ENCODE data around the gene EIPR1. TPM values are rescaled to one million over a fixed set of nuclear protein-coding genes. Genes with fewer than 3 reads are reported as not detected.

The EIPR1 gene
- total and polyA plus RNA-seq, 2 donors (not counting 3 experiments of a cell fraction or from before 2014, with no cell fraction given): 30.8 to 57.3 TPM

GRCh38 chr2:3389193-3389592 lies 11.6 kb upstream of the EIPR1 start:
- POLR2A ChIA-PET: no interaction called here
- H3K9me3 ChIP-seq (replicated peaks; ENCODE audit: control insufficient read depth, insufficient read depth, low read length): no peaks in the 10 kb centered on the region
- H3K4me3 ChIP-seq (replicated peaks in 1 of 3; ENCODE audit: insufficient read depth in 1 of 3, low read depth in 1 of 3, low read length in 3 of 3): no peak overlapping the region
- H3K27ac ChIP-seq (ENCODE audit: insufficient read depth, low read depth, low read length): no peak overlapping the region
- H3K4me1 ChIP-seq (ENCODE audit: control insufficient read depth, extremely low read depth, insufficient read depth, low read length): peaks cover 19% of the 10 kb centered on the region
- intact Hi-C loops (cut with micrococcal nuclease): no loop called here
- no peaks in the 10 kb centered on the region for H3K9me1 ChIP-seq (replicated peaks; ENCODE audit: control insufficient read depth, extremely low read depth, insufficient read depth, low read length)
- H4K20me1 ChIP-seq (replicated peaks; ENCODE audit: control insufficient read depth, extremely low read depth, insufficient read depth, low read length): no peaks in the 10 kb centered on the region
- no peaks in the 10 kb centered on the region for H3K27me3 ChIP-seq (ENCODE audit: control insufficient read depth in 2 of 2, insufficient read depth in 2 of 2, low read length in 2 of 2)
- no peak overlapping the region for H2AFZ ChIP-seq (ENCODE audit: low read depth, low read length)
- no peak overlapping the region for H3K4me2 ChIP-seq (ENCODE audit: insufficient read depth, low read length)
- TF ChIP-seq MYC (IDR thresholded peaks at IDR 0.05; ENCODE audit: low read depth, low read length) (no peak), EZH2 (IDR thresholded peaks at IDR 0.05; ENCODE audit: borderline replicate concordance, low read depth, low read length, severe bottlenecking) (no peak), JUN (IDR thresholded peaks at IDR 0.05; ENCODE audit: borderline replicate concordance, insufficient read depth, insufficient read length, low read depth) (no peak), POLR2A (IDR thresholded peaks at IDR 0.05; ENCODE audit: low read depth, low read length) (no peak), FOS (IDR thresholded peaks at IDR 0.05; ENCODE audit: borderline replicate concordance, insufficient read depth, low read length) (no peak), GATA2 (IDR thresholded peaks at IDR 0.05; ENCODE audit: insufficient read depth, insufficient read length, low read depth, low read length) (no peak), POLR2AphosphoS5 (IDR thresholded peaks at IDR 0.05; ENCODE audit: insufficient read depth, low read depth, low read length) (no peak)
- peaks cover 5 to 13% of the 10 kb centered on the region in 2 experiments for H3K36me3 ChIP-seq (ENCODE audit: control insufficient read depth in 2 of 2, extremely low read depth in 1 of 2, insufficient read depth in 2 of 2, low read length in 2 of 2)
- no peak for DNase-seq (ENCODE audit: low read depth, low spot score)
- no peak overlapping the region for H3K9ac ChIP-seq (replicated peaks; ENCODE audit: extremely low read depth, insufficient read depth, low read length)
- dilution Hi-C loops (cut with MboI; ENCODE audit: extremely low pct_ligation_motif_present, low sequenced_read_pairs): no loop called here
- no TSS peak for BruUV-seq (replicated peaks)
- FAIRE-seq: no peak
- peaks cover 32% of the 10 kb centered on the region for H3K79me2 ChIP-seq (ENCODE audit: control insufficient read depth, insufficient read depth, low read length)
- CTCF ChIA-PET: no interaction called here

GRCh38 chr2:3388412-3388738 lies 10.8 kb upstream of the EIPR1 start:
- no peak overlapping the region for H3K4me3 ChIP-seq (replicated peaks in 1 of 3; ENCODE audit: insufficient read depth in 1 of 3, low read depth in 1 of 3, low read length in 3 of 3)
- no peak overlapping the region for H2AFZ ChIP-seq (ENCODE audit: low read depth, low read length)
- intact Hi-C loops (cut with micrococcal nuclease) (no loop called here), dilution Hi-C loops (cut with MboI; ENCODE audit: extremely low pct_ligation_motif_present, low sequenced_read_pairs) (no loop called here)
- peaks cover 6 to 13% of the 10 kb centered on the region in 2 experiments for H3K36me3 ChIP-seq (ENCODE audit: control insufficient read depth in 2 of 2, extremely low read depth in 1 of 2, insufficient read depth in 2 of 2, low read length in 2 of 2)
- peaks cover 19% of the 10 kb centered on the region for H3K4me1 ChIP-seq (ENCODE audit: control insufficient read depth, extremely low read depth, insufficient read depth, low read length)
- no peaks in the 10 kb centered on the region for H4K20me1 ChIP-seq (replicated peaks; ENCODE audit: control insufficient read depth, extremely low read depth, insufficient read depth, low read length)
- H3K79me2 ChIP-seq (ENCODE audit: control insufficient read depth, insufficient read depth, low read length): peaks cover 30% of the 10 kb centered on the region
- CTCF ChIA-PET: no interaction called here
- H3K9me1 ChIP-seq (replicated peaks; ENCODE audit: control insufficient read depth, extremely low read depth, insufficient read depth, low read length): no peaks in the 10 kb centered on the region
- no peak overlapping the region for H3K4me2 ChIP-seq (ENCODE audit: insufficient read depth, low read length)
- DNase-seq (ENCODE audit: low read depth, low spot score): no peak
- no peak overlapping the region for H3K9ac ChIP-seq (replicated peaks; ENCODE audit: extremely low read depth, insufficient read depth, low read length)
- H3K9me3 ChIP-seq (replicated peaks; ENCODE audit: control insufficient read depth, insufficient read depth, low read length): no peaks in the 10 kb centered on the region
- POLR2A ChIA-PET: no interaction called here
- H3K27ac ChIP-seq (ENCODE audit: insufficient read depth, low read depth, low read length): no peak overlapping the region
- H3K27me3 ChIP-seq (ENCODE audit: control insufficient read depth in 2 of 2, insufficient read depth in 2 of 2, low read length in 2 of 2): no peaks in the 10 kb centered on the region
- no TSS peak for BruUV-seq (replicated peaks)
- no peak for FAIRE-seq
- TF ChIP-seq CTCF (IDR thresholded peaks at IDR 0.05; ENCODE audit: extremely low read depth in 1 of 2, insufficient read depth in 1 of 2, low read depth in 1 of 2, low read length in 2 of 2): no peak
- TF ChIP-seq MAX (IDR thresholded peaks at IDR 0.05; ENCODE audit: insufficient read depth, insufficient read length): no peak
- no peak for TF ChIP-seq MYC (IDR thresholded peaks at IDR 0.05; ENCODE audit: low read depth, low read length)
- TF ChIP-seq FOS (IDR thresholded peaks at IDR 0.05; ENCODE audit: borderline replicate concordance, insufficient read depth, low read length): no peak
- TF ChIP-seq EZH2 (IDR thresholded peaks at IDR 0.05; ENCODE audit: borderline replicate concordance, low read depth, low read length, severe bottlenecking): no peak
